Right lobe of liver (tissue), 6 donors: ENCODE measurements around the gene HCST. TPM values are rescaled to one million over a fixed set of nuclear protein-coding genes. Genes with fewer than 3 reads are reported as not detected.

ENCODE experiments used
- ATAC-seq, 4 donors: fragments of 200-7000 bp; cut with Tn5 transposase; one replicate each; pipeline ENCODE4 v1.9.1; 2020; ENCODE audit warnings: mild to moderate bottlenecking in 4 of 4, moderate library complexity in 4 of 4
- DNase-seq, 3 donors: peaks; one replicate each; pipeline ENCODE4 v3.0.0-alpha.2; 2020
- H3K27ac ChIP-seq, 3 donors: fragments of 200-600 bp; one replicate each; pipeline ENCODE4 v1.8.0; 2022
- H3K27me3 ChIP-seq, 2 donors: fragments of 200-600 bp; one replicate each; pipeline ENCODE4 v1.8.0; 2022
- H3K36me3 ChIP-seq, 4 donors: fragments of 200-600 bp; sonication (generic) in 1 of 4; one replicate each; pipeline versions ENCODE4 v1.5.1 to v1.8.0; 2017 to 2022; ENCODE audit warnings: control low read depth in 1 of 4
- H3K4me1 ChIP-seq, 4 donors: fragments of 200-600 bp; sonication (generic) in 1 of 4; one replicate each; pipeline versions ENCODE4 v1.5.1 to v1.8.0; 2017 to 2022; ENCODE audit warnings: control low read depth in 1 of 4
- H3K4me3 ChIP-seq, 3 donors: fragments of 200-600 bp; one replicate each; pipeline ENCODE4 v1.8.0; 2022
- H3K9me3 ChIP-seq, 4 donors: fragments of 200-600 bp; sonication (generic) in 1 of 4; one replicate each; pipeline versions ENCODE4 v1.5.1 to v1.8.0; 2017 to 2022; ENCODE audit warnings: control low read depth in 1 of 4
- POLR2A ChIP-seq: fragments of 450-650 bp; IDR thresholded peaks from one replicate; pipeline ENCODE4 v1.6.1; 2017; ENCODE audit warnings: antibody characterized with exemption, mild to moderate bottlenecking
- WGBS: methylation state at CpG from one replicate; pipeline ENCODE4 v1.1.6; 2018; ENCODE audit warnings: low coverage, low lambda C conversion rate; ENCODE audit not compliant: insufficient coverage; ENCODE audit errors: missing lambda C conversion rate; 5-methylcytosine and 5-hydroxymethylcytosine counted together
- intact Hi-C, 2 donors: fragments of 100-400 bp; cut with DNase I; formaldehyde crosslinking; loops; one replicate each; pipeline versions ENCODE4 v1.11.2 to v1.14.1; 2022
- small RNA-seq, 2 experiments: library from RNA; depleted of rRNA; stranded (forward); fragments of <200 nt; gene quantifications; one replicate each; pipeline ENCODE3, GENCODE V24; 2016
- total RNA-seq, 6 experiments: library from RNA; depleted of rRNA in 2 of 6; stranded (reverse); fragments of >200 nt in 2 of 6; fragmentation: NEBNext Ultra II Directional in 3 of 6; extraction: Animal tissue kit (Norgen Biotek cat#: 25700) in 3 of 6; gene quantifications; one replicate each; pipeline versions ENCODE4 v1.1.0 to v1.2.4, GENCODE V29; 2016 to 2023
- TF ChIP-seq, protein P1 (sequence below), 4 donors: fragments of 200-600 bp in 3 of 4; fragments of 450-650 bp in 1 of 4; IDR thresholded peaks; one replicate each; pipeline versions ENCODE4 v1.5.1 to v1.8.0; 2016 to 2022; ENCODE audit warnings: antibody characterized with exemption in 4 of 4, mild to moderate bottlenecking in 2 of 4
- donor health status: DM: no; HTN: yes; CAD: no.
- donor health status: DM: no; HTN: no; CAD: no.
- donor health status: DM: no; HTN: no; CAD: no.
- donor health status: DM: no; HTN: yes; CAD: no.
- donor health status: DM: no; HTN: yes; CAD: no.

The HCST gene
- total RNA-seq, 6 experiments from 2014 or later, result 1.7 to 4.2 (median 2.4) TPM; not detected in 1

- intact Hi-C loops, result no loop called here
- peaks cover 0 to 5% (median 0%) of the 10 kb centered on the region in 4 donors for H3K4me1 ChIP-seq
Observed at GRCh38 chr19:35945121-35945790, 42.9 kb downstream of the HCST start.

DNA sequence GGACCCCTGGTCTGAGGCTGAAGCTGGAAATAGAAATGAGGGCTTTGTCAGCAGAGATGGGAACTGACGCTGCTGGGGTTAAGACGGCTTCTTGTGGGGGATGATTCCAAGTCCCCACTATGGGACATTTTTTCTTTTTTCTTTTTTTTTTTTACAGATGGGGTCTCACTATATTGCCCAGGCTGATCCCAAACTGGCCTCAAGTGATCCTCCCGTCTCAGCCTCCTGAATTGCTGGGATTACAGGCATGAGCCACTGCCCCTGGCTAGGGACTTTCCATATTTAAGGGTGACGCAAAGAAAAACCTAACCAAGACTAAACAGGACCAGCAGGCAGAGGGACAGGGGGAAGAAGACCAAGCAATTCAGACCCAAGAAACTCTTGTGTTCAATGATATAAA lies 43.9 kb downstream of the HCST start:
- intact Hi-C loops, result no loop called here
- 92% methylated on average over 4 of the region's 4 CpGs for WGBS
- Histone ChIP-seq H3K27me3 (no peaks in the 10 kb centered on the region), H3K4me1 (peaks cover 0 to 5% (median 0%) of the 10 kb centered on the region in 4 donors), H3K4me3 (no peak overlapping the region), H3K27ac (no peak overlapping the region), H3K36me3 (no peaks in the 10 kb centered on the region), H3K9me3 (no peaks in the 10 kb centered on the region)
- ATAC-seq (no peak), DNase-seq (no peak)
- TF ChIP-seq POLR2A, result no peak
- TF ChIP-seq, protein P1, sequence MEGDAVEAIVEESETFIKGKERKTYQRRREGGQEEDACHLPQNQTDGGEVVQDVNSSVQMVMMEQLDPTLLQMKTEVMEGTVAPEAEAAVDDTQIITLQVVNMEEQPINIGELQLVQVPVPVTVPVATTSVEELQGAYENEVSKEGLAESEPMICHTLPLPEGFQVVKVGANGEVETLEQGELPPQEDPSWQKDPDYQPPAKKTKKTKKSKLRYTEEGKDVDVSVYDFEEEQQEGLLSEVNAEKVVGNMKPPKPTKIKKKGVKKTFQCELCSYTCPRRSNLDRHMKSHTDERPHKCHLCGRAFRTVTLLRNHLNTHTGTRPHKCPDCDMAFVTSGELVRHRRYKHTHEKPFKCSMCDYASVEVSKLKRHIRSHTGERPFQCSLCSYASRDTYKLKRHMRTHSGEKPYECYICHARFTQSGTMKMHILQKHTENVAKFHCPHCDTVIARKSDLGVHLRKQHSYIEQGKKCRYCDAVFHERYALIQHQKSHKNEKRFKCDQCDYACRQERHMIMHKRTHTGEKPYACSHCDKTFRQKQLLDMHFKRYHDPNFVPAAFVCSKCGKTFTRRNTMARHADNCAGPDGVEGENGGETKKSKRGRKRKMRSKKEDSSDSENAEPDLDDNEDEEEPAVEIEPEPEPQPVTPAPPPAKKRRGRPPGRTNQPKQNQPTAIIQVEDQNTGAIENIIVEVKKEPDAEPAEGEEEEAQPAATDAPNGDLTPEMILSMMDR (IDR thresholded peaks at IDR 0.05), result no peak

More at GRCh38 chr19:35945121-35945790, 42.9 kb downstream of the HCST start:
- H3K27me3 ChIP-seq, result no peaks in the 10 kb centered on the region
- DNase-seq (no peak), ATAC-seq (no peak)
- no peak overlapping the region for H3K27ac ChIP-seq
- no peak for TF ChIP-seq POLR2A
- TF ChIP-seq, protein P1 (IDR thresholded peaks at IDR 0.05), result no peak
- H3K36me3 ChIP-seq, result peaks cover 0 to under 1% (median 0%) of the 10 kb centered on the region in 4 donors
- WGBS, result 67% methylated on average over 1 of the region's 11 CpGs
- H3K9me3 ChIP-seq, result no peaks in the 10 kb centered on the region
- no peak overlapping the region for H3K4me3 ChIP-seq

- Histone ChIP-seq H3K27ac (no peak overlapping the region), H3K4me3 (no peak overlapping the region), H3K36me3 (no peaks in the 10 kb centered on the region), H3K4me1 (no peaks in the 10 kb centered on the region), H3K9me3 (no peaks in the 10 kb centered on the region), H3K27me3 (no peaks in the 10 kb centered on the region)
- TF ChIP-seq, protein P1 (IDR thresholded peaks at IDR 0.05), result no peak
- TF ChIP-seq POLR2A, result no peak
- 13% methylated on average over 1 of the region's 2 CpGs for WGBS
- DNase-seq (no peak), ATAC-seq (no peak)
- intact Hi-C loops, result no loop called here
Observed at GRCh38 chr19:35949131-35949530, 46.8 kb downstream of the HCST start.

Small RNAs within 50 kb of the gene (small RNA-seq; reads per million reads assigned to genes)
- 0 reads per million in 2 experiments for gene RN7SL402P

Other genes starting within 250 kb of the HCST start
- under 1 TPM in 1 of 6 experiments, not detected in 5; 0.27 TPM for gene UPK1A, start 236.0 kb upstream of the HCST start, total RNA-seq
- under 1 TPM in 1 of 6 experiments, not detected in 5; 0.15 TPM for gene ZBTB32, start 198.0 kb upstream of the HCST start, total RNA-seq
- gene KMT2B, start 184.5 kb upstream of the HCST start, total RNA-seq, result 10 to 100 TPM; 10.5 to 23.1 (median 15.0) TPM
- 10 to 100 TPM; 16.3 to 58.9 (median 29.3) TPM for gene IGFLR1, start 160.1 kb upstream of the HCST start, total RNA-seq
- gene U2AF1L4, start 157.1 kb upstream of the HCST start, total RNA-seq, result 10 to 100 TPM; 11.3 to 19.9 (median 17.5) TPM
- gene PSENEN, start 156.9 kb upstream of the HCST start, total RNA-seq, result 10 to 100 TPM; 24.2 to 42.9 (median 35.8) TPM
- gene LIN37, start 154.0 kb upstream of the HCST start, total RNA-seq, result 1 to 10 TPM; 3.2 to 8.2 (median 4.9) TPM
- gene HSPB6, start 145.5 kb upstream of the HCST start, total RNA-seq, result 1 to 10 TPM; 2.6 to 6.0 (median 4.5) TPM
- gene PROSER3, start 144.4 kb upstream of the HCST start, total RNA-seq, result 1 to 10 TPM; 3.9 to 5.5 (median 4.7) TPM
- gene ARHGAP33, start 127.0 kb upstream of the HCST start, total RNA-seq, result 1 to 10 TPM in 5 of 6 experiments, under 1 TPM in 1; 0.37 to 5.2 (median 3.1) TPM
- 100 to 1,000 TPM in 4 of 6 experiments, 10 to 100 TPM in 2; 60.3 to 281 (median 134) TPM for gene PRODH2, start 89.7 kb upstream of the HCST start, total RNA-seq
- not detected for gene NPHS1, start 50.0 kb upstream of the HCST start, total RNA-seq
- gene KIRREL2, start 45.6 kb upstream of the HCST start, total RNA-seq, result not detected
- 1 to 10 TPM in 1 of 6 experiments, under 1 TPM in 2, not detected in 3; 0.27 to 1.5 (median 0.37) TPM for gene APLP1, start 34.0 kb upstream of the HCST start, total RNA-seq
- gene NFKBID, start 2.0 kb upstream of the HCST start, total RNA-seq, result 1 to 10 TPM; 1.0 to 2.6 (median 1.7) TPM
- 10 to 100 TPM; 15.6 to 77.8 (median 29.7) TPM for gene TYROBP, start 5.8 kb downstream of the HCST start, total RNA-seq
- 1 to 10 TPM; 5.6 to 8.6 (median 7.0) TPM for gene LRFN3, start 33.8 kb downstream of the HCST start, total RNA-seq
- gene SDHAF1, start 92.7 kb downstream of the HCST start, total RNA-seq, result 10 to 100 TPM in 4 of 6 experiments, 1 to 10 TPM in 2; 8.4 to 41.9 (median 12.0) TPM
- gene SYNE4, start 106.3 kb downstream of the HCST start, total RNA-seq, result 1 to 10 TPM; 3.9 to 7.5 (median 7.0) TPM
- gene ALKBH6, start 111.7 kb downstream of the HCST start, total RNA-seq, result 10 to 100 TPM in 5 of 6 experiments, 1 to 10 TPM in 1; 9.7 to 31.2 (median 11.5) TPM
- 1 to 10 TPM in 2 of 6 experiments, under 1 TPM in 4; 0.55 to 1.6 (median 0.94) TPM for gene CLIP3, start 130.3 kb downstream of the HCST start, total RNA-seq
- gene THAP8, start 151.8 kb downstream of the HCST start, total RNA-seq, result 1 to 10 TPM; 2.5 to 9.0 (median 4.2) TPM
- 1 to 10 TPM in 2 of 6 experiments, under 1 TPM in 4; 0.20 to 1.6 (median 0.58) TPM for gene WDR62, start 152.4 kb downstream of the HCST start, total RNA-seq
- not detected for gene OVOL3, start 208.6 kb downstream of the HCST start, total RNA-seq
- gene POLR2I, start 212.3 kb downstream of the HCST start, total RNA-seq, result 10 to 100 TPM; 27.3 to 34.4 (median 29.9) TPM
- 10 to 100 TPM; 27.8 to 64.7 (median 36.4) TPM for gene TBCB, start 212.9 kb downstream of the HCST start, total RNA-seq
- gene CAPNS1, start 237.5 kb downstream of the HCST start, total RNA-seq, result 100 to 1,000 TPM in 4 of 6 experiments, 10 to 100 TPM in 2; 93.0 to 252 (median 168) TPM
- gene COX7A1, start 249.9 kb downstream of the HCST start, total RNA-seq, result 1 to 10 TPM; 1.0 to 6.2 (median 3.8) TPM